Subcutaneous abdominal adipose tissue (tissue), 5 donors: ENCODE results near the gene DGAT2L6.
"Not testable (repeated sequence)": the region's sequence is repeated elsewhere in the genome, so short reads cannot be mapped to it uniquely, and the experiment has no call there.

Experiments
- H3K27ac ChIP-seq: one replicate; pipeline ENCODE4 v1.7.0; 2013; ENCODE audit warnings: low read depth, mild to moderate bottlenecking, inconsistent platforms, low read length, moderate library complexity
- H3K27me3 ChIP-seq, 5 donors: one replicate each; pipeline ENCODE4 v1.7.0; 2013; ENCODE audit warnings: low read length in 5 of 5, inconsistent platforms in 1 of 5; ENCODE audit not compliant: control insufficient read depth in 5 of 5, insufficient read depth in 4 of 5
- H3K36me3 ChIP-seq, 5 donors: one replicate each; pipeline ENCODE4 v1.7.0; 2013; ENCODE audit warnings: low read length in 5 of 5; ENCODE audit not compliant: control insufficient read depth in 5 of 5, insufficient read depth in 5 of 5
- H3K4me1 ChIP-seq, 5 donors: one replicate each; pipeline ENCODE4 v1.7.0; 2013; ENCODE audit warnings: low read length in 5 of 5, mild to moderate bottlenecking in 3 of 5, moderate library complexity in 1 of 5; ENCODE audit not compliant: control insufficient read depth in 5 of 5, insufficient read depth in 5 of 5
- H3K4me3 ChIP-seq, 5 donors: one replicate each; pipeline ENCODE4 v1.7.0; 2013; ENCODE audit warnings: low read length in 5 of 5, low read depth in 1 of 5
- H3K9ac ChIP-seq, 5 donors: one replicate each; pipeline ENCODE4 v1.7.0; 2013; ENCODE audit warnings: low read length in 5 of 5, mild to moderate bottlenecking in 4 of 5, moderate library complexity in 3 of 5
- H3K9me3 ChIP-seq, 5 donors: one replicate each; pipeline ENCODE4 v1.7.0; 2013; ENCODE audit warnings: low read length in 5 of 5; ENCODE audit not compliant: control insufficient read depth in 5 of 5
- donor health status: healthy.
- donor health status: healthy.
- donor health status: healthy.
- donor health status: healthy.
- donor health status: healthy.

Gene DGAT2L6

DNA sequence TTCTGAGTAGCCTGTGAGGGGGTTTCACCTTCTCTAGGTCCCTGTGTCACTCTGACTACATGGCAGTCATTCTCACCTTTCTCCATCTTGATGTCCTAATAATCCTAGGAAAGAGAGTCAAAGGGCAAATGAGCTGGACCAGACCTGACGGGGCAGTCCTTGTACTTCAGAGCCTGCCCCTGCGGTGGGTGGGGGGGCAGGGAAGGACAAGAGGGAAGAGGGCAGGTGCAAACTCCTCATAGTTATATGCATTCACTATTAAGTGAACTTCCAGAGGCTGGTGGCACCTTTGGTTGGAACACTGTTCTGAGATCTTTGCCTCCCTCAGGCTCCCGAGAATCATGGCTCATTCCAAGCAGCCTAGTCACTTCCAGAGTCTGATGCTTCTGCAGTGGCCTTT lies 57.1 kb downstream of the DGAT2L6 start, which contains the start of gene AWAT1:
Gene AWAT1 (plus strand): TSS at position 301 of the 400 bp plus-strand sequence. CDS start 41 bp downstream, at position 342.
- H3K27ac ChIP-seq: no peak within 1 kb of the TSS
- no peaks in the 10 kb centered on the region for H3K4me1 ChIP-seq
- no peaks in the 10 kb centered on the region for H3K36me3 ChIP-seq
- H3K9me3 ChIP-seq: no peaks in the 10 kb centered on the region
- H3K9ac ChIP-seq: no peak within 1 kb of the TSS
- peaks cover 0 to 10% (median 4%) of the 10 kb centered on the region in 5 donors for H3K27me3 ChIP-seq
- no peak within 1 kb of the TSS for H3K4me3 ChIP-seq

DNA sequence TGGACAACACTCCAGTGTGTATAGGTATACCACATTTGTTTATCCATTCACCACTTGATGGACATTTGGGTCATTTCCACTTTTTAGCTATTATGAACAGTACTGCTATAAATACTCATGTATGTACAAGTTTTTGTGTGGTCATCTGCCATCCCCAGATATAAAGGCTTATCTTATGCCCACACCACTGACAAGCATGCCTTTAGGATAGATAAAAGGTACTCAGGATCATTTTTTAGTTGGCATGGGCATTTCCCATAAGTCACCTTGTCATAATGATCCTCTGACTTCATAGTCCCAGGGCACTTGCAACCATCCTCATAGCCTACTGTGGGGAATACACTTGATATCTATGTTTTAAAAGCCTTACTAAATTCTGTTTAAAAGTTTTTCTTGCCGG lies 63.5 kb downstream of the DGAT2L6 start:
- Histone ChIP-seq H3K9ac (no peak overlapping the region), H3K27me3 (peaks cover 0 to 13% (median 2%) of the 10 kb centered on the region in 5 donors), H3K4me3 (no peak overlapping the region), H3K36me3 (no peaks in the 10 kb centered on the region), H3K27ac (no peak overlapping the region), H3K9me3 (no peaks in the 10 kb centered on the region), H3K4me1 (peaks cover 0 to 4% (median 0%) of the 10 kb centered on the region in 5 donors)

DNA sequence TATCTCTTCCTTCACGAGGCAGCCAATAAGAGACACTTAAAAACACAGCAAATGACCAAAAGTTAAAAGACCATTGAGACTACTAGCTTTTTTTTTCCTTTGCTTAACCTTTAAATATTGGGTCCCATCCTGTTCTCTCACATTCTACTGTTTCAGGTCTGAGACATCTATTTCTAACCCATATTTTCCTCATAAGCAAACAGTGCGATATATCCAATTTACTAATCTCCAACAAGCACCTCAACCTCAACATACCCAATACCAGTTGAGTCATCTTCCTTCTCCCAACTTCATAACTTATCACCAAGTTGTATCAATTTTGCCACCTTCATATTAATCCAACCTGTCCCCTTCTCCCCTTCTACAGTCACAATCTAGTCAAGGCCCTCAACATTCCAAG lies 64.2 kb downstream of the DGAT2L6 start:
- Histone ChIP-seq H3K9me3 (no peaks in the 10 kb centered on the region), H3K4me1 (peaks cover 0 to 4% (median 0%) of the 10 kb centered on the region in 5 donors), H3K4me3 (no peak overlapping the region), H3K9ac (no peak overlapping the region), H3K27ac (no peak overlapping the region), H3K27me3 (peaks cover 0 to 13% (median 2%) of the 10 kb centered on the region in 5 donors), H3K36me3 (no peaks in the 10 kb centered on the region)

- not testable (repeated sequence) for H3K27ac ChIP-seq, H3K9me3 ChIP-seq, H3K36me3 ChIP-seq, H3K4me3 ChIP-seq, H3K9ac ChIP-seq, H3K27me3 ChIP-seq, H3K4me1 ChIP-seq
These were observed 66.3 kb downstream of the DGAT2L6 start for GRCh38 chrX:70243601-70244000.

- Histone ChIP-seq H3K4me1 (peaks cover 0 to 4% (median 0%) of the 10 kb centered on the region in 5 donors), H3K9me3 (no peaks in the 10 kb centered on the region), H3K27ac (no peak overlapping the region), H3K36me3 (no peaks in the 10 kb centered on the region), H3K9ac (no peak overlapping the region), H3K4me3 (no peak overlapping the region), H3K27me3 (peaks cover 0 to 3% (median 0%) of the 10 kb centered on the region in 5 donors)
These were observed 67.6 kb downstream of the DGAT2L6 start for GRCh38 chrX:70244881-70245280.

- Histone ChIP-seq H3K4me1 (peaks cover 0 to 4% (median 0%) of the 10 kb centered on the region in 5 donors), H3K4me3 (no peak overlapping the region), H3K9me3 (no peaks in the 10 kb centered on the region), H3K27ac (no peak overlapping the region), H3K36me3 (no peaks in the 10 kb centered on the region), H3K27me3 (no peaks in the 10 kb centered on the region), H3K9ac (no peak overlapping the region)
These were observed 70.0 kb downstream of the DGAT2L6 start for GRCh38 chrX:70247252-70247651.

DNA sequence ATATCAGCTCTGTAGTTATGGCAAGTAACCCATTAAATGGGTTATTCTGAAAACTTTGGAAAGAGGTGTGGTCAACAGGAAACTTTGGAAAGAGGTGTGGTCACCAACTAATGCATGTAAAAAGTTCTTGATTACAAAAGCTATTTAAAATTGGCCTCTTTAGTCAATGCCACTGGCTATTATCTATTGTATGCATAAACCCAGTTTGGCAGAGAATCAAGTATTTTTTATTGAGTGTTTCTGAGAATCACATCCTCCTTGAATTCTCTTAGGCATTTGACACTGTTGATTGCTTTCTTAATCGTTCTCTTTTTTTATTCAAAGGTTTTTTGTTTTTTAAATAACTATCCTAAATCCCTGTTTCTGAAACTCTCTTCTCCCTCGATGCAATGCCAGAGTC lies 75.2 kb downstream of the DGAT2L6 start:
- H3K4me3 ChIP-seq: no peak overlapping the region

DNA sequence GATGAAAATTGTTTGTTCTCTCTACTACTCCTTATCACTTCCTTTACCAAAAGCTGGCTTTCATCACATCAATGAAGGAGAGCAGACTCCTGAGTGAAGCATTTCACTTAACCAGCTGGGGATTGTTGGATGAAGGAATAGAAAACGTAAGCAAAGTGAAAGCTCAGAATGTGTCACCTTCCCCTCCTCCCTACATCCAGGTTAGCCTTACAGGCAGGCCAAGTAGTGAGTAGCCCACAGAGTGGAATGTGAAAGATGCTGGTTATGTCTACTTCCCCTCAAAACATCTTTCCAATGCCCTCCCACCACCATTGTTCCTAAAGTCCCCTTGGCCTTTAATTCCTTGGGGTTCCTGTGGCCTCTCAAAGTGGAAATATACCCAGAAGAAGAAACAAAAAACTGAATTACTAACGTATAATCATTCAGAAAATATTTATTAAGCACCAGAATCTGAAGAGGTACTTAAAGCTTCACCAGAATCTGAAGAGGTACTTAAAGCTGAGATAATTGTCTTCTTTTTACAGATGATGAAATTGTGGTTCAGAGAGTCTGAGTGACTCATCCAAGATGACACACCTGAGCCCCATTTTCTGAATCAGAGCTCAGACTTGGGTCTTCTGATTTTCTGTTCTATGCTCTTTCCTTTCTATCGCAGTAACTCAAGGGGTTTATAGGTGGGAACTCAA lies 76.2 kb downstream of the DGAT2L6 start:
- no peak overlapping the region for H3K4me3 ChIP-seq
- peaks cover 0 to 4% (median 0%) of the 10 kb centered on the region in 5 donors for H3K27me3 ChIP-seq
- H3K9me3 ChIP-seq: no peaks in the 10 kb centered on the region
- H3K9ac ChIP-seq: no peak overlapping the region
- no peaks in the 10 kb centered on the region for H3K36me3 ChIP-seq
- H3K4me1 ChIP-seq: peaks cover 0 to 8% (median 8%) of the 10 kb centered on the region in 5 donors
- H3K27ac ChIP-seq: no peak overlapping the region

More for the DNA sequence above, 75.2 kb downstream of the DGAT2L6 start:
- peaks cover 0 to 8% (median 8%) of the 10 kb centered on the region in 5 donors for H3K4me1 ChIP-seq
- no peaks in the 10 kb centered on the region for H3K36me3 ChIP-seq
- no peaks in the 10 kb centered on the region for H3K9me3 ChIP-seq
- H3K9ac ChIP-seq: no peak overlapping the region
- H3K27ac ChIP-seq: no peak overlapping the region
- peaks cover 0 to under 1% (median 0%) of the 10 kb centered on the region in 5 donors for H3K27me3 ChIP-seq

DNA sequence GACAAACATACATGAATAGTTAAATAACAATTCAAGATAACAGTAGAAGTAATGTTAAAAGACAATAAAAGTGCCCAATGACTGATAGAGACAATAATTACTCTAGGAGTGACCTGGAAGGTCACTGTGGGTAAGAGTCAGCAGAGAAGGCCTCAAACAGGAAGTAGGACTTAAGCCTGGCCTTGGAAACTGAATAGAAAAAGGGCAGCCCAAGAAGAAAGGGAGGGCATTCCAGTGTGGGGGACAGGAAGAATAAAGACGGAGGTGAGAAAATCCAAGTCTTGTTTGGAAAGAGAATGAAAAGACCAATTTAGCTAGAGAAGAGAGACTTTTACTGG lies 76.7 kb downstream of the DGAT2L6 start:
- H3K9ac ChIP-seq: no peak overlapping the region
- no peaks in the 10 kb centered on the region for H3K36me3 ChIP-seq
- no peak overlapping the region for H3K27ac ChIP-seq
- H3K4me1 ChIP-seq: peaks cover 0 to 8% (median 8%) of the 10 kb centered on the region in 5 donors
- H3K27me3 ChIP-seq: peaks cover 0 to 8% (median 0%) of the 10 kb centered on the region in 5 donors
- H3K9me3 ChIP-seq: no peaks in the 10 kb centered on the region
- H3K4me3 ChIP-seq: no peak overlapping the region

DNA sequence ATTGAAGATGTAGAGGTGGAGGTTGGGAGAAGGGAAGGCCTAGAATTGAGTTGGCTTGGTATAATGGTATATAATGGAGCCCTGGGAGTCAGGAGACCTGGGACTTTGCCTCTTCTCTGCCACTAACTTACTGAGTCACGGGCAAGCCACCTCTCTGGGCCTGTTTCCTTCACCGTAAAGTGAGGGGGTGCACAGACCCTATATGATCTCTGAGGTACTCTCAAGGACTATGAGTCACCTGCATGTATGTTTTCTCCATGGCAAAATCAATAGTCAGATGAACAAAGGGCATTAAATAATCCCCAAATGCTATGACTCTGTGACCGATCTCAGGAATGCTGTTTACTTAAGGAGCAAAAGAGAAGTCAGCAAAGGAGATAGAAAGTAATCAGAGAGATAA lies 77.6 kb downstream of the DGAT2L6 start:
- H3K27me3 ChIP-seq: peaks cover 0 to 17% (median 3%) of the 10 kb centered on the region in 5 donors
- H3K36me3 ChIP-seq: no peaks in the 10 kb centered on the region
- no peaks in the 10 kb centered on the region for H3K9me3 ChIP-seq
- no peak overlapping the region for H3K27ac ChIP-seq
- peaks cover 0 to 8% (median 8%) of the 10 kb centered on the region in 5 donors for H3K4me1 ChIP-seq
- no peak overlapping the region for H3K9ac ChIP-seq
- no peak overlapping the region for H3K4me3 ChIP-seq
